HG02678 (cell line): ENCODE data around the gene ANXA8L1.
"Not testable (repeated sequence)": the region's sequence is repeated elsewhere in the genome, so short reads cannot be mapped to it uniquely, and the experiment has no call there.

ENCODE experiments used
- ATAC-seq: cut with Tn5 transposase; IDR thresholded peaks from one replicate; pipeline ENCODE4 v1.9.1; 2021; ENCODE audit warnings: mild to moderate bottlenecking, moderate library complexity; ENCODE audit not compliant: unreplicated experiment

ANXA8L1 gene

DNA sequence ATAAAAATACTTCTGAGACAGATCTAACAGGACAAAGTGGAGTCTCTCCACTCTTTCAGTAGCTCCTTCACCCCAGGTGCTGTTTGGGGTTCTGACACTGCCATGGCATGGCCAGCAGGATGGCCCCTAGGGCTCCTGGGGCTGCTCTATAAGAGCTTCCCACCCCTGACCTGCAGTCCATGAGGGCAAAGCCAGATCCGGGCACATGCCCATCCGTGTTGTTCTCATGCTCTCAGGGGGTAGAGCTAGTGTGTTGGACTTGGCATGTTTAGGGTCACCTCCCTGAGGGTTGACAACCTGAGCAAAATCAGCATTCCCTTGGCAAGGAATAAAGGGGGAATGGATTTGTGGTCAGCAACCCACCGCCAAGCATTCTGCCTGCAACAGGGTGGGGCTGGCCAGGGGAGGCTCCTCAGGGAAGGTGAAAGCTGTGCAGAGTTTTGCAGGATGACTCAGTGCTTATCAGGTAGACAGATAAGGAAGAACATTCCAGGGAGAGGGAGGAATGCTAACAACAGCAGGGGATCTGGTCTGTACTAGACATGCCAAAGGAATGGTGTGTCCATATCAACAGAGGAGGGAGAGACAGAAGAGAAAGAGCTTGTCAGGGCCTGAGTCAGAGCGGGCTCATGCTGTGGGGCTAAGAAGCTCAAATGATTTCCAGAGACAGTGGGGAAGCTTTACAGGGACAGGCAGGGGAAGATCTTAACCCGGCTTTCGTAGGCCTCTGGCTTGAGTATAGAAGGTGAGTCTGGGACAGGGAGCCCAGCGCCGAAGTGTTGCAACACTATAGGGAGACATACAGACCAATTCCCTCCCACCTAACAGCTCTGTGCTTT, 21.1 kb downstream of the ANXA8L1 start:
- ATAC-seq, result not testable (repeated sequence)

DNA sequence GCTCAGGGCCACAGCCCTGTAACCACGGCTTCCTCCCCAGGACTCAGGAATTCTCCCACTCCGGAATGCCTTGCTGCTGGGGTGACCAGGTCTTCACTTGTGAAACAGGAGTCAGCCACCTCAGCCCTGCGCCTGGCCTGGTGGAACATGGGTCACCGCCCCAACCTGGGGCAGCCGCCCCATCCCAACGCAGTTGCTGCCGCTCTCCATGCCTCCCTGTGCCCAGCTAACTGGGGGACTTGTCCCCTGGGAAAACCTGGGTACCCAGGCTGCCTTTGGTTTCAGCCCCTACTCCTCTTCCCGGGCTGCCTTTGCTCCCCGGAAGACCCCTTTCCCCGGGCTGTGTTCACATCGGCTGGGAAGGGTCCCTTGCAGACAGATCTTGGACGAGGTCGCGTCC, 22.2 kb downstream of the ANXA8L1 start:
- not testable (repeated sequence) for ATAC-seq

- not testable (repeated sequence) for ATAC-seq
Measured at GRCh38 chr10:46398212-46398886, 22.8 kb downstream of the ANXA8L1 start.

GRCh38 chr10:46409556-46409955, 34.0 kb downstream of the ANXA8L1 start:
- ATAC-seq, result not testable (repeated sequence)

DNA sequence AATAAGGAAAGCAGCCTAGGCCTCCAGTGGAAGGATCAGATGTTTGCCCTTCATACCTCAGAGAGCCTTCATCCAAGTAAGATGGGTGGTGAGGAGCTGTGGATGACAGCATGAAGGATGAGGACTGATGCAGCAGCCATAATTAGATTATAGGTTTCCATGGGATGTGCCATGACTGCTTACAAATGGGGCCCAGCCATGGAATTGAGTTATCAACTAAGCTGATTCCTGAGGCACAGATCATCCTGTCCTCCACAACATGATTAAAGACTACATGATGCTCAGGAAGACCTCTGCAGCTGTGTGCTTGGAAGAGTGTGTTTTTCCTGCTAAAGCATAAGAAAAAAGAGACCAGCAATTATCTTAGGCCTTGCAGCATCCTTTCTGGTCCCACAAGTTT, 35.5 kb downstream of the ANXA8L1 start:
- ATAC-seq, result not testable (repeated sequence)

GRCh38 chr10:46412665-46413064, 37.1 kb downstream of the ANXA8L1 start:
- ATAC-seq, result not testable (repeated sequence)

- not testable (repeated sequence) for ATAC-seq
Measured at GRCh38 chr10:46415291-46415690, 39.7 kb downstream of the ANXA8L1 start.

DNA sequence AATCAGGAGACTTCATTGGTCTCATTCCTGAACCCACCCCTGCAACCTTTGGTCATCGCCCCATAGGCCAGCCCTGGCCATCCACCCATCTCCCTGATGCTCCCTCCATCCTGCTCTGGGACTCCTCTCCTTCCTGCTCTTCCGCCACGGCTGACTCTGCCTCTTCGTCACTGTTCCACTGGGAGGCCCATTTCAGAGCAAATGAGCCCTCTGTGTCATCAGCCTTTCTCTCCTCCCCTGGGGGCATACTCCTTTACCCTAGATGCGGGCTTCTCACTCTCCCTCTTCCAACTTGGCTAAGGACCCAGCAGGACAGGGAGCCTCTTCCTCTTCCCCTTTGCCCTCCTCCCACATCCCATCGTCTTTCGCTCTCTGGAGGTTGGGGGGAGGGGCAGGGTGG, 42.7 kb downstream of the ANXA8L1 start:
- not testable (repeated sequence) for ATAC-seq

DNA sequence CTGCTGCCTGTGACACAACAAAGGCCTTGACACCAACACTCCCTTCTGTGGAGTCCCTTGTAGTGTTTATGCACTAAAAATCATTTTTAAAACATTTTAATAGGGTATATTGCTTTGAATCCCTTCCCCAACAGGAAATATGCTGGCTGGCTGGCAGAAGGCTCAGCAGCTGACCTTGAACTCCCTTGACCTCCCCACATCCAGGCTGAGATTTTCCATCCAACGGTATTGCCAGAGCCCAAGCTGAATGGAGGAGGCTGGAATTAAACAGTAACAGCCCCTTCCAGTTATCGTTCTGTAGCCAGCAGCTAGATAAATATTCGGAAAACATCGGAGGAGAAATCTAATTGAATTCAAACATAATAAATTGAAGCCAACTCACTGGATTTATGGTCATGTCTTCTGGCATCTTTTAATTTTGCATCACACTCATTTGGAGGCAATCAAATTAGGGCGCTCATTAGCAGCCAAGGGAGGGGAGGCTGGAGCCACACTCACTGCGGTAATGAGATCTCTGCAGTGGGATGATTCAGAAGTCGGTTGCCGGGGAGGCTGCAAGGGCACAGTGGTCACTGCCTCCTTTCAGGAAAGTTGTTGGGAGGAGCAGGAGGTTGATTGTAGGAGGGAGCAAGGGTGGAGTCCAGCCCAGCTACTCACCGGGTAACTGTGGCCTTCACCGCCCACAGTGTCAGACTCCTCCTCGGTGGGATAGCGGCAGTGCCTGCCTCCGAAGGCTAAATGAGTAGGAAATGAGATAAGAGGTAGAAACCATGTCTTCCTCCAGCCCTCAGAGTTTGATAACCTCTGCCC, 44.2 kb downstream of the ANXA8L1 start:
- ATAC-seq, result not testable (repeated sequence)

GRCh38 chr10:46423550-46423949, 48.0 kb downstream of the ANXA8L1 start:
- not testable (repeated sequence) for ATAC-seq

GRCh38 chr10:46440942-46441341, 65.4 kb downstream of the ANXA8L1 start:
- ATAC-seq, result not testable (repeated sequence)
